K562 (cell line): ENCODE measurements around the gene FASTK. TPM values are rescaled to one million over a fixed set of nuclear protein-coding genes. Genes with fewer than 3 reads are reported as not detected.

Experiments
- ATAC-seq: fragments of 200-7000 bp; cut with Tn5 transposase; 3 replicates; pipeline ENCODE4 v1.9.1; 2020; ENCODE audit warnings: moderate library complexity
- BruUV-seq: library from RNA; stranded (reverse); fragments of 400-500 nt; replicated peaks from 2 replicates; lab custom pipeline; 2021; lab: Mats Ljungman, UMichigan
- CTCF ChIA-PET: fragments of 300-600 bp; formaldehyde crosslinking; extraction: SDS; loops from one replicate; lab custom pipeline; 2021; ENCODE audit warnings: low intra/inter-chr PET ratio; lab: Yijun Ruan, JAX
- POLR2A ChIA-PET: fragments of 300-600, 350-650 bp; sonication (Branson Sonifier 250); formaldehyde crosslinking; extraction: SDS; loops from one replicate; lab custom pipeline; 2021; ENCODE audit warnings: antibody characterized with exemption, inconsistent platforms; lab: Yijun Ruan, JAX
- DNase-seq, 4 experiments: peaks; one replicate each; pipeline versions ENCODE4 v3.0.0 to v3.0.0-alpha.2; 2011 to 2018; ENCODE audit warnings: low spot score in 3 of 4, mixed read lengths in 3 of 4; ENCODE audit errors: extremely low read depth in 1 of 4
- FAIRE-seq: peaks from 2 replicates; lab custom pipeline; 2011; peaks lifted over from hg19 to GRCh38; lab: Jason Lieb, UNC
- H2AFZ ChIP-seq: 2 replicates; pipeline ENCODE4 v1.6.0; 2011; ENCODE audit warnings: low read depth, low read length, control low read depth, inconsistent platforms
- H3K27ac ChIP-seq: fragments of 200-600 bp; 3 replicates; pipeline ENCODE4 v1.8.0; 2011; ENCODE audit warnings: low read depth, mild to moderate bottlenecking, control low read depth, inconsistent platforms, low read length, moderate library complexity, mixed read lengths; ENCODE audit errors: extremely low read depth
- H3K27me3 ChIP-seq, 2 experiments: fragments of 300-600 bp in 1 of 2; 2 replicates in 1 of 2; 3 replicates in 1 of 2; pipeline versions ENCODE4 v1.6.0 to v1.8.0; 2011; ENCODE audit warnings: inconsistent platforms in 2 of 2, low read length in 2 of 2, mild to moderate bottlenecking in 1 of 2, mixed read lengths in 1 of 2, moderate library complexity in 1 of 2; ENCODE audit not compliant: control insufficient read depth in 2 of 2, insufficient read depth in 2 of 2
- H3K36me3 ChIP-seq: fragments of 300-600 bp; 3 replicates; pipeline ENCODE4 v1.8.0; 2011; ENCODE audit warnings: mild to moderate bottlenecking, low read length, inconsistent platforms; ENCODE audit not compliant: control insufficient read depth, insufficient read depth
- H3K4me1 ChIP-seq, 2 experiments: fragments of 200-600 bp in 1 of 2; replicated peaks in 1 of 2; 2 replicates in 1 of 2; 3 replicates in 1 of 2; pipeline versions ENCODE4 v1.5.1 to v1.8.0; 2011; ENCODE audit warnings: inconsistent platforms in 2 of 2, low read length in 2 of 2, mild to moderate bottlenecking in 1 of 2, mixed read lengths in 1 of 2, moderate library complexity in 1 of 2; ENCODE audit not compliant: control insufficient read depth in 2 of 2, insufficient read depth in 2 of 2
- H3K4me2 ChIP-seq: 2 replicates; pipeline ENCODE4 v1.6.1; 2011; ENCODE audit warnings: low read length, control low read depth, inconsistent platforms, mixed read lengths; ENCODE audit not compliant: insufficient read depth
- H3K4me3 ChIP-seq: fragments of 200-600 bp; sonication (generic), shearing (Covaris generic); 2 replicates; pipeline ENCODE4 v1.5.1; 2016; ENCODE audit warnings: control low read depth, inconsistent platforms
- H3K79me2 ChIP-seq: fragments of 200-600 bp; 3 replicates; pipeline ENCODE4 v1.8.0; 2011; ENCODE audit warnings: low read length, inconsistent platforms; ENCODE audit not compliant: control insufficient read depth, insufficient read depth
- H3K9ac ChIP-seq, 2 experiments: 2 replicates each; pipeline versions ENCODE4 v1.6.0 to v1.6.1; 2011; ENCODE audit warnings: low read depth in 2 of 2, low read length in 2 of 2, control low read depth in 1 of 2, inconsistent platforms in 1 of 2, mild to moderate bottlenecking in 1 of 2, mixed read lengths in 1 of 2; ENCODE audit not compliant: insufficient read depth in 1 of 2
- H3K9me1 ChIP-seq: one replicate; pipeline ENCODE4 v1.6.0; 2011; ENCODE audit warnings: inconsistent platforms, mild to moderate bottlenecking, low read length, moderate library complexity; ENCODE audit not compliant: control insufficient read depth, insufficient read depth
- H3K9me3 ChIP-seq: replicated peaks from 2 replicates; pipeline ENCODE4 v1.5.1; 2011; ENCODE audit warnings: low read depth, low read length, inconsistent platforms; ENCODE audit not compliant: control insufficient read depth, insufficient read depth
- H4K20me1 ChIP-seq: replicated peaks from 2 replicates; pipeline ENCODE4 v1.6.1; 2011; ENCODE audit warnings: low read length, inconsistent platforms, mixed read lengths; ENCODE audit not compliant: control insufficient read depth, insufficient read depth
- BRD4 ChIP-seq: fragments of 200-600 bp; sonication (generic); IDR thresholded peaks from 2 replicates; pipeline ENCODE4 v1.6.1; 2017; ENCODE audit warnings: inconsistent platforms
- CHAMP1 ChIP-seq: fragments of 450-650 bp; IDR thresholded peaks from 2 replicates; pipeline ENCODE4 v1.6.1; 2016; ENCODE audit warnings: mild to moderate bottlenecking
- CREB5 ChIP-seq: fragments of 250-450 bp; sonication (Bioruptor Pico); IDR thresholded peaks from 2 replicates; pipeline ENCODE4 v1.5.0; 2020; ENCODE audit warnings: mild to moderate bottlenecking
- JUN ChIP-seq, 2 experiments: sonication (generic) in 1 of 2; formaldehyde crosslinking in 1 of 2; IDR thresholded peaks; 2 replicates each; pipeline versions ENCODE4 v1.6.1 to v1.8.0; 2012 to 2022; ENCODE audit warnings: borderline replicate concordance in 2 of 2, mild to moderate bottlenecking in 2 of 2, improper control_type of control experiment in 1 of 2, low read depth in 1 of 2, low read length in 1 of 2, missing genetic modification reagents in 1 of 2
- LARP7 ChIP-seq: fragments of 450-650 bp; IDR thresholded peaks from 2 replicates; pipeline ENCODE4 v1.6.1; 2016
- PCBP2 ChIP-seq: fragments of 200-400 bp; formaldehyde crosslinking; IDR thresholded peaks from 2 replicates; pipeline ENCODE4 v1.6.1; 2018; ENCODE audit warnings: low read length, low read depth, mild to moderate bottlenecking, moderate library complexity; ENCODE audit not compliant: poor library complexity, severe bottlenecking
- RHOXF2B ChIP-seq: fragments of 250-450 bp; sonication (Bioruptor Pico); conservative IDR thresholded peaks from 2 replicates; pipeline ENCODE4 v1.5.1; 2021
- TBP ChIP-seq: optimal IDR thresholded peaks from 2 replicates; pipeline ENCODE3; 2011; ENCODE audit warnings: low read depth, low read length, improper control_type of control experiment
- YY1 ChIP-seq, 3 experiments: IDR thresholded peaks; 2 replicates each; pipeline ENCODE4 v1.6.1; 2011; ENCODE audit warnings: low read length in 2 of 3, mild to moderate bottlenecking in 2 of 3, moderate library complexity in 2 of 3, borderline replicate concordance in 1 of 3, control low read depth in 1 of 3, low read depth in 1 of 3; ENCODE audit not compliant: insufficient read depth in 3 of 3, insufficient replicate concordance in 2 of 3, control insufficient read depth in 1 of 3, insufficient read length in 1 of 3; ENCODE audit errors: extremely low read depth in 1 of 3
- ZMIZ1 ChIP-seq, 2 experiments: fragments of 150-350 bp in 1 of 2; IDR thresholded peaks; 2 replicates each; pipeline ENCODE4 v1.6.1; 2012 to 2016; ENCODE audit warnings: low read depth in 2 of 2, low read length in 2 of 2, mild to moderate bottlenecking in 1 of 2, moderate library complexity in 1 of 2
- WGBS: fragments of 100-300 bp; shearing (Covaris generic); methylation state at CpG from one replicate; pipeline ENCODE4 v1.1.6; 2016; ENCODE audit warnings: low coverage, mixed read lengths; ENCODE audit not compliant: insufficient coverage; ENCODE audit errors: missing lambda C conversion rate; 5-methylcytosine and 5-hydroxymethylcytosine counted together
- in situ Hi-C: fragments of 300-500 bp; cut with MboI; formaldehyde crosslinking; loops from 4 replicates; pipeline ENCODE4 v1.15.0; 2018; ENCODE audit warnings: inconsistent platforms, mixed read lengths
- intact Hi-C: fragments of 100-400 bp; cut with micrococcal nuclease; formaldehyde crosslinking; loops from 2 replicates; pipeline ENCODE4 v1.14.2; 2022
- polyA plus RNA-seq, 8 experiments: library from polyadenylated mRNA; depleted of rRNA in 4 of 8; stranded (reverse) in 5 of 8; unstranded in 3 of 8; fragments of >200 nt; fragmentation: Nextera tagmentation in 2 of 8; fragmentation: Illumina TruSeq in 1 of 8; extraction: Ambion mirVana in 2 of 8; extraction: Trizol in 1 of 8; gene quantifications; 2 replicates each; pipeline versions ENCODE4 v1.2.1 to v1.2.3, GENCODE V29; 2011 to 2014; ENCODE audit warnings: inconsistent platforms in 1 of 8, missing spikeins in 1 of 8
- total RNA-seq, 7 experiments: library from RNA; depleted of rRNA in 6 of 7; stranded (reverse); fragments of >200 nt in 6 of 7; fragmentation: Illumina TruSeq in 2 of 7; extraction: Trizol in 2 of 7; gene quantifications; 2 replicates each; pipeline versions ENCODE4 v1.2.1 to v1.2.3, GENCODE V29; 2011 to 2021; ENCODE audit warnings: low replicate concordance in 1 of 7

The FASTK gene
- total and polyA plus RNA-seq, 9 of the 15 experiments (the other 6 are each of a cell fraction or from before 2014, with no cell fraction given) = 0.51 to 150 (median 48.2) TPM

GRCh38 chr7:151082141-151083070 is 1.8 kb upstream of the FASTK start:
- DNase-seq = peak in 1 of 4 experiments; percentile 52
- H3K9me1 ChIP-seq = no peaks in the 10 kb centered on the region
- ChIA-PET POLR2A (interaction anchor here (0.6 to 3.5 kb wide), 8 partner anchors 10 to 178 kb away, joined by 3 to 24 read pairs (median 4); no protein-coding TSS in a partner anchor), CTCF (no interaction called here)
- intact Hi-C loops (loop anchor here (1.0 to 10.0 kb wide), 2 partner anchors 54 to 768 kb away; partner anchors contain the start of gene ABCB8), in situ Hi-C loops (no loop called here)
- no peaks in the 10 kb centered on the region for H3K27me3 ChIP-seq
- peak overlapping the region; percentile 97 for H3K4me2 ChIP-seq
- H3K36me3 ChIP-seq = peaks cover 33% of the 10 kb centered on the region; the same call in 2 of the 3 replicates
- H3K4me1 ChIP-seq = peaks cover 52 to 83% of the 10 kb centered on the region in 2 experiments
- peak overlapping the region; percentile 89 for H3K4me3 ChIP-seq
- 2% methylated on average over 42 of the region's 42 CpGs for WGBS
- peak overlapping the region; percentile 94 to 97 for H3K9ac ChIP-seq
- H3K79me2 ChIP-seq = peaks cover 57% of the 10 kb centered on the region
- BruUV-seq = TSS peak; percentile 47
- H3K27ac ChIP-seq = peak overlapping the region; percentile 94
- no peaks in the 10 kb centered on the region for H3K9me3 ChIP-seq
- no peak for FAIRE-seq
- ATAC-seq = no peak
- peak overlapping the region; percentile 81; the same call in 1 of the 2 replicates for H2AFZ ChIP-seq
- H4K20me1 ChIP-seq = peaks cover 5% of the 10 kb centered on the region
- TF ChIP-seq LARP7 (peak; percentile 95), CHAMP1 (no peak), ZMIZ1 (IDR thresholded peaks at IDR 0.05; ENCODE audit: low read depth in 2 of 2, low read length in 2 of 2) (no peak), PCBP2 (no peak), JUN (IDR thresholded peaks at IDR 0.05; ENCODE audit: borderline replicate concordance, low read depth, low read length) (no peak), JUN (CRISPR knock-in tag; IDR thresholded peaks at IDR 0.05; ENCODE audit: borderline replicate concordance) (no peak), TBP (peak; percentile 18), CREB5 (CRISPR knock-in tag) (no peak), YY1 (IDR thresholded peaks at IDR 0.05; ENCODE audit: borderline replicate concordance in 1 of 3, control insufficient read depth in 1 of 3, extremely low read depth in 1 of 3, insufficient read depth in 3 of 3, insufficient read length in 1 of 3, insufficient replicate concordance in 2 of 3, low read depth in 1 of 3, low read length in 2 of 3) (peak in 2 of 3 experiments; percentile 18 to 71), RHOXF2B (CRISPR knock-in tag) (no peak), BRD4 (0 out of 2 replicates have a peak, but pooled peaks have one; percentile 20)
